ENCODE measurements around the gene ZNF592.

DNA sequence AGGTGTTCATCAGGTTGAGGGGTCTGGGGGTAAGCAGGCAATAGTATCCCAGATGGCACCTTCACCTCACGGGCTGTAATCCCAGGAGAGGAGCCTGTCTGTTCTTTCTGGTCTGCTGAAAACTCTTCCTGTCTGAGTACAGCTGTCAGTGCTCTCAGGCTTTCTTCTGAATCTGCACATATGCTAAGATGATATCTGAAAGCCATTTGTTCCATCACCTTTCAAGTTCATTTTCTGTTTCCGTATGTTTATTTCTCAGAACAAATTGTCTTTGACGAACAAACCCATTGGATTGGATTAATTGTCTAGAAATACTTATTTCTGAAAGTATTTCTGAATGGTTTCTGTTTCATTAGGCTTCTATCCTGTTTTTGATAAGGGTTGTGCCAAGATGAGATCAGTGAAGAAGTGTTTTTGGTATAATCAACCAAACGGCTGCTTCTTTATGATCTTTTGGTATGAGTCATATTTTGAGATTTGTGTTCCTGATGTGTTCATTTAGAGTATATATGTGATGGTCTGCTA is 13.3 kb downstream of the ZNF592 start:
- TF ChIP-seq EP300 (IDR thresholded peaks at IDR 0.05) (no peak), POLR2A (IDR thresholded peaks at IDR 0.05) (no peak)

Measured in upper lobe of left lung (tissue), 4 donors.